Esophagus squamous epithelium (tissue), 4 donors: ENCODE data around the gene ZSWIM3.

ENCODE experiments used
- CTCF ChIP-seq, 6 experiments: fragments of 450-650 bp in 4 of 6; fragments of 200-600 bp in 2 of 6; sonication (generic) in 2 of 6; IDR thresholded peaks; one replicate each; pipeline ENCODE4 v1.5.1; 2016 to 2019; ENCODE audit warnings: antibody characterized with exemption in 6 of 6, mild to moderate bottlenecking in 4 of 6, moderate library complexity in 4 of 6
- POLR2A ChIP-seq, 4 donors: fragments of 450-650 bp; IDR thresholded peaks; one replicate each; pipeline ENCODE4 v1.6.1; 2017; ENCODE audit warnings: antibody characterized with exemption in 4 of 4, mild to moderate bottlenecking in 4 of 4, moderate library complexity in 3 of 4

GRCh38 chr20:45813489-45813888 lies 43.9 kb upstream of the ZSWIM3 start:
- TF ChIP-seq CTCF (IDR thresholded peaks at IDR 0.05), result no peak
- no peak for TF ChIP-seq POLR2A (IDR thresholded peaks at IDR 0.05)
